ENCODE measurements around the gene ATP7B. TPM values are rescaled to one million over a fixed set of nuclear protein-coding genes. Genes with fewer than 3 reads are reported as not detected.
"Not testable (repeated sequence)": the region's sequence is repeated elsewhere in the genome, so short reads cannot be mapped to it uniquely, and the experiment has no call there.

The ATP7B gene
- total and polyA plus RNA-seq, 2 experiments from 2014 or later = 3.9 to 14.4 TPM

DNA sequence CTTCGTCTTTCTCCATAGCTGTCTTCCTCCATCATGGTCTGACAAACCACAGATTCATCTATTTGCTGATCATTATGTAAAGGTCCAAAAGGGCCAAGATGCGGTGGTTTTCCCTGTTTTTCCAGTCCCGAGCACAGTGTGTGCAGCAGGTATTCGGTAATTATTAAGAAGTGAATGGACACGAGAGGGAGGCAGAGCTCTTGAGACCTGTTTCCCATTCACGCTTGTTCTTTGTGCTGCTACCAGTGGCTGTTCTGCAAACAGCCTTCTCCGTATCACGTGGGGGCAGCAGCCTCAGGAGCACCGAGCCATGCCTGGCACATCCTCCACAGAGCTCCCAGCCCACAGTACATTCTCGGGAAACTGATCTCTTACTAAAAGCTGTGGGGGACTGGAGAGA, 99.2 kb downstream of the ATP7B start:
- Histone ChIP-seq H3K36me3 (no peaks in the 10 kb centered on the region), H3K4me1 (ENCODE audit: low read depth) (no peaks in the 10 kb centered on the region), H3K9me3 (ENCODE audit: low read depth) (no peaks in the 10 kb centered on the region), H3K4me3 (no peak overlapping the region), H3K27ac (no peak overlapping the region), H3K27me3 (no peaks in the 10 kb centered on the region)
- TF ChIP-seq CTCF (IDR thresholded peaks at IDR 0.05; ENCODE audit: low read depth, low read length) = no peak
- DNase-seq (ENCODE audit: low read depth in 1 of 2, low spot score in 1 of 2) = no peak

DNA sequence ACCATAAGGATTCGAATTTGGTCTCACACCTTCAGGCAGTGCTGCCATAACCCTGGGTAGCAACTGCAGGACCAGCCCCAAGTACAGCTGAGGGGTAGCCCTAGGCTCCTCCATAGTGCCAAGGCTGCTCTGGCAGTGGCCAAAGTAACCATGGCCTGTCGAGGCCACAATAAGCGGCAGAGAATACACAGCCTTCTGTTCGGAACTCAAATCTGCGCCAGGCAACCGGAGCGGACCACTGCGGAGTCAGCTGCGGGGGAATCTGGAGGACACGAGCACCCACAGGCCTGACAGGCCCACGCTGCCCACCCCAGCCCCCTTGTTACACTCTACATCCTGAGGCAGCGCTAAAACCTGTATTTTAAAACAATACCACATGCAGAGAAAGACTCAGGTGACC, 100.7 kb downstream of the ATP7B start:
- H3K36me3 ChIP-seq = no peaks in the 10 kb centered on the region
- H3K27ac ChIP-seq = no peak overlapping the region
- TF ChIP-seq CTCF (IDR thresholded peaks at IDR 0.05; ENCODE audit: low read depth, low read length) = no peak
- no peak for DNase-seq (ENCODE audit: low read depth in 1 of 2, low spot score in 1 of 2)
- H3K9me3 ChIP-seq (ENCODE audit: low read depth) = no peaks in the 10 kb centered on the region
- H3K27me3 ChIP-seq = no peaks in the 10 kb centered on the region
- H3K4me1 ChIP-seq (ENCODE audit: low read depth) = no peaks in the 10 kb centered on the region
- no peak overlapping the region for H3K4me3 ChIP-seq

- H3K4me3 ChIP-seq; H3K27ac ChIP-seq; H3K27me3 ChIP-seq; H3K36me3 ChIP-seq; DNase-seq (ENCODE audit: low read depth in 1 of 2, low spot score in 1 of 2); H3K4me1 ChIP-seq (ENCODE audit: low read depth); H3K9me3 ChIP-seq (ENCODE audit: low read depth): not testable (repeated sequence)
These were observed 102.0 kb downstream of the ATP7B start for GRCh38 chr13:51909265-51909664.

- no peak overlapping the region for H3K27ac ChIP-seq
- no peak for DNase-seq (ENCODE audit: low read depth in 1 of 2, low spot score in 1 of 2)
- H3K36me3 ChIP-seq = no peaks in the 10 kb centered on the region
- H3K4me1 ChIP-seq (ENCODE audit: low read depth) = no peaks in the 10 kb centered on the region
- no peaks in the 10 kb centered on the region for H3K9me3 ChIP-seq (ENCODE audit: low read depth)
- TF ChIP-seq CTCF (IDR thresholded peaks at IDR 0.05; ENCODE audit: low read depth, low read length) = no peak
- peaks cover 3% of the 10 kb centered on the region for H3K27me3 ChIP-seq
- H3K4me3 ChIP-seq = no peak overlapping the region
These were observed 104.1 kb downstream of the ATP7B start for GRCh38 chr13:51907040-51907732.

- Histone ChIP-seq H3K27me3 (peaks cover 3% of the 10 kb centered on the region), H3K27ac (no peak overlapping the region), H3K4me3 (no peak overlapping the region), H3K36me3 (no peaks in the 10 kb centered on the region), H3K9me3 (ENCODE audit: low read depth) (no peaks in the 10 kb centered on the region), H3K4me1 (ENCODE audit: low read depth) (no peaks in the 10 kb centered on the region)
- DNase-seq (ENCODE audit: low read depth in 1 of 2, low spot score in 1 of 2) = no peak
- TF ChIP-seq CTCF (IDR thresholded peaks at IDR 0.05; ENCODE audit: low read depth, low read length) = no peak
These were observed 104.7 kb downstream of the ATP7B start for GRCh38 chr13:51906581-51906980.

GRCh38 chr13:51905787-51906186, 105.5 kb downstream of the ATP7B start:
- TF ChIP-seq CTCF (IDR thresholded peaks at IDR 0.05; ENCODE audit: low read depth, low read length) = no peak
- Histone ChIP-seq H3K4me3 (no peak overlapping the region), H3K4me1 (ENCODE audit: low read depth) (no peaks in the 10 kb centered on the region), H3K27ac (no peak overlapping the region), H3K36me3 (no peaks in the 10 kb centered on the region), H3K27me3 (peaks cover 3% of the 10 kb centered on the region), H3K9me3 (ENCODE audit: low read depth) (no peaks in the 10 kb centered on the region)
- no peak for DNase-seq (ENCODE audit: low read depth in 1 of 2, low spot score in 1 of 2)
